HepG2 (cell line): ENCODE data around the gene ZNF527. TPM values are rescaled to one million over a fixed set of nuclear protein-coding genes. Genes with fewer than 3 reads are reported as not detected.

Experiments used
- ARNT2 ChIP-seq: sonication (generic); formaldehyde crosslinking; IDR thresholded peaks from 2 replicates; pipeline ENCODE4 v1.8.0; 2022; ENCODE audit warnings: mild to moderate bottlenecking, low read depth, missing genetic modification reagents, moderate library complexity
- ATF4 ChIP-seq, 2 experiments: fragments of 450-650 bp in 1 of 2; sonication (generic) in 1 of 2; formaldehyde crosslinking; IDR thresholded peaks; 2 replicates each; pipeline versions ENCODE4 v1.5.0 to v1.8.0; 2020 to 2022; ENCODE audit warnings: mild to moderate bottlenecking in 1 of 2, missing genetic modification reagents in 1 of 2
- CBX1 ChIP-seq: IDR thresholded peaks from one replicate; pipeline ENCODE4 v1.6.1; 2016; ENCODE audit warnings: antibody characterized with exemption, low read depth
- CENPT ChIP-seq: sonication (generic); formaldehyde crosslinking; IDR thresholded peaks from 2 replicates; pipeline ENCODE4 v1.8.0; 2022; ENCODE audit warnings: low read depth, mild to moderate bottlenecking, moderate library complexity, missing genetic modification reagents
- ELF3 ChIP-seq: IDR thresholded peaks from 2 replicates; pipeline ENCODE4 v1.6.1; 2016; ENCODE audit warnings: missing genetic modification reagents, missing compliant biosample characterization
- HOMEZ ChIP-seq: IDR thresholded peaks from 2 replicates; pipeline ENCODE4 v1.6.1; 2016; ENCODE audit warnings: low read depth
- KDM4B ChIP-seq: sonication (generic); formaldehyde crosslinking; IDR thresholded peaks from 2 replicates; pipeline ENCODE4 v1.4.0; 2020; ENCODE audit warnings: missing genetic modification reagents
- MAZ ChIP-seq, 2 experiments: sonication (generic) in 1 of 2; formaldehyde crosslinking in 1 of 2; IDR thresholded peaks; 2 replicates each; pipeline versions ENCODE4 v1.5.0 to v1.6.1; 2012 to 2020; ENCODE audit warnings: low read depth in 2 of 2, mild to moderate bottlenecking in 2 of 2, borderline replicate concordance in 1 of 2, improper control_type of control experiment in 1 of 2, low read length in 1 of 2, missing genetic modification reagents in 1 of 2, moderate library complexity in 1 of 2
- MXD4 ChIP-seq: IDR thresholded peaks from 2 replicates; pipeline ENCODE4 v1.6.1; 2016; ENCODE audit warnings: mild to moderate bottlenecking, missing biosample characterization, missing genetic modification reagents
- NCOA5 ChIP-seq: sonication (generic); formaldehyde crosslinking; IDR thresholded peaks from 2 replicates; pipeline ENCODE4 v1.4.0; 2020; ENCODE audit warnings: missing genetic modification reagents
- NRL ChIP-seq: sonication (generic); formaldehyde crosslinking; IDR thresholded peaks from 2 replicates; pipeline ENCODE4 v1.5.0; 2020; ENCODE audit warnings: missing genetic modification reagents, mild to moderate bottlenecking, moderate library complexity, borderline replicate concordance
- TFDP2 ChIP-seq: sonication (generic); formaldehyde crosslinking; IDR thresholded peaks from 2 replicates; pipeline ENCODE4 v1.4.0; 2020; ENCODE audit warnings: missing genetic modification reagents
- TMF1 ChIP-seq: sonication (generic); formaldehyde crosslinking; IDR thresholded peaks from 2 replicates; pipeline ENCODE4 v1.8.1; 2022; ENCODE audit warnings: low read depth, missing genetic modification reagents
- ZBTB43 ChIP-seq: sonication (generic); formaldehyde crosslinking; conservative IDR thresholded peaks from 2 replicates; pipeline ENCODE4 v1.4.0; 2020; ENCODE audit warnings: missing genetic modification reagents
- ZNF414 ChIP-seq: sonication (generic); formaldehyde crosslinking; IDR thresholded peaks from 2 replicates; pipeline ENCODE4 v1.5.0; 2020; ENCODE audit warnings: missing genetic modification reagents
- ZNF713 ChIP-seq: sonication (generic); formaldehyde crosslinking; IDR thresholded peaks from 2 replicates; pipeline ENCODE4 v1.4.0; 2020; ENCODE audit warnings: mild to moderate bottlenecking, missing genetic modification reagents
- ZNF749 ChIP-seq: sonication (generic); formaldehyde crosslinking; IDR thresholded peaks from 2 replicates; pipeline ENCODE4 v1.8.0; 2022; ENCODE audit warnings: mild to moderate bottlenecking, missing genetic modification reagents, moderate library complexity, borderline replicate concordance
- ZNF800 ChIP-seq: sonication (generic); formaldehyde crosslinking; IDR thresholded peaks from 2 replicates; pipeline ENCODE4 v1.4.0; 2020; ENCODE audit warnings: missing genetic modification reagents
- polyA plus RNA-seq, 8 experiments: library from polyadenylated mRNA; depleted of rRNA in 3 of 8; stranded (reverse) in 7 of 8; unstranded in 1 of 8; fragments of >200 nt; fragmentation: Illumina TruSeq in 4 of 8; extraction: Trizol in 4 of 8; gene quantifications; 2 replicates each; pipeline versions ENCODE4 v1.2.1 to v1.2.3, GENCODE V29; 2011 to 2016; ENCODE audit warnings: low read depth in 4 of 8, missing spikeins in 1 of 8, mixed read lengths in 1 of 8; ENCODE audit not compliant: insufficient read depth in 1 of 8
- total RNA-seq, 5 experiments: library from RNA; depleted of rRNA; stranded (reverse); fragments of >200 nt; fragmentation: Illumina TruSeq; extraction: Trizol; gene quantifications; 2 replicates each; pipeline ENCODE4 v1.2.3, GENCODE V29; 2016; ENCODE audit warnings: low read depth in 1 of 5

Gene ZNF527
- total and polyA plus RNA-seq, 2 of the 13 experiments (the other 11 are each of a cell fraction or from before 2014, with no cell fraction given): 1.0 to 3.5 TPM

- TF ChIP-seq NCOA5: no peak
- TF ChIP-seq ZNF414 (CRISPR knock-in tag): peak; percentile 81
- peak; percentile 79 for TF ChIP-seq TFDP2 (CRISPR knock-in tag)
- peak; percentile 50 for TF ChIP-seq CBX1
- TF ChIP-seq ZNF713 (CRISPR knock-in tag): 0 out of 2 replicates have a peak, but pooled peaks have one; percentile 22
- 0 out of 2 replicates have a peak, but pooled peaks have one; percentile 35 for TF ChIP-seq KDM4B (CRISPR knock-in tag)
- TF ChIP-seq ZNF749 (CRISPR knock-in tag): peak; percentile 73; the same call in 1 of the 2 replicates
- peak; percentile 52; the same call in 1 of the 2 replicates for TF ChIP-seq TMF1 (CRISPR knock-in tag)
- peak; percentile 71; the same call in 1 of the 2 replicates for TF ChIP-seq MAZ (IDR thresholded peaks at IDR 0.05; ENCODE audit: borderline replicate concordance, low read depth, low read length)
- peak; percentile 74 for TF ChIP-seq MAZ (CRISPR knock-in tag; IDR thresholded peaks at IDR 0.05; ENCODE audit: low read depth)
- no peak; the same call in 1 of the 2 replicates for TF ChIP-seq ELF3
- TF ChIP-seq CENPT (CRISPR knock-in tag): 0 out of 2 replicates have a peak, but pooled peaks have one; percentile 27
- TF ChIP-seq MXD4 (CRISPR knock-in tag): peak; percentile 30; the same call in 1 of the 2 replicates
- TF ChIP-seq NRL: 0 out of 2 replicates have a peak, but pooled peaks have one; percentile 32
- TF ChIP-seq HOMEZ (CRISPR knock-in tag): peak; percentile 83; the same call in 1 of the 2 replicates
- TF ChIP-seq ATF4 (CRISPR knock-in tag; IDR thresholded peaks at IDR 0.05): peak in 1 of 2 experiments; percentile 55; a peak in 1 of 4 replicates
- TF ChIP-seq ARNT2 (CRISPR knock-in tag): peak; percentile 64
- TF ChIP-seq ZBTB43 (CRISPR knock-in tag): peak; percentile 48; the same call in 1 of the 2 replicates
- peak; percentile 70; the same call in 1 of the 2 replicates for TF ChIP-seq ZNF800 (CRISPR knock-in tag)
Measured at GRCh38 chr19:37370880-37371661, at the start of gene ZNF527 (continued).
